KMS-11 (cell line): Measurements from ENCODE around the gene PLPP1.
"Not testable (repeated sequence)": the region's sequence is repeated elsewhere in the genome, so short reads cannot be mapped to it uniquely, and the experiment has no call there.

Experiments used
- H2AFZ ChIP-seq: fragments of 200-600 bp; sonication (generic); 2 replicates; pipeline ENCODE4 v1.6.1; 2016; ENCODE audit warnings: antibody characterized with exemption, mixed run types, low read depth
- H3K27ac ChIP-seq: fragments of 200-600 bp; sonication (generic); 2 replicates; pipeline ENCODE4 v1.6.1; 2016; ENCODE audit warnings: mild to moderate bottlenecking, mixed run types
- H3K27me3 ChIP-seq: fragments of 200-600 bp; sonication (generic); 2 replicates; pipeline ENCODE4 v1.6.1; 2017; ENCODE audit warnings: mild to moderate bottlenecking, low read depth, mixed run types, moderate library complexity; ENCODE audit not compliant: insufficient read depth
- H3K36me3 ChIP-seq: fragments of 200-600 bp; sonication (generic); 2 replicates; pipeline ENCODE4 v1.6.1; 2017; ENCODE audit warnings: mild to moderate bottlenecking, mixed run types; ENCODE audit not compliant: insufficient read depth
- H3K4me1 ChIP-seq: fragments of 200-600 bp; sonication (generic); 2 replicates; pipeline ENCODE4 v1.6.1; 2016; ENCODE audit warnings: mild to moderate bottlenecking, low read depth, mixed run types; ENCODE audit not compliant: poor library complexity, severe bottlenecking
- H3K4me2 ChIP-seq: fragments of 200-600 bp; sonication (generic); 2 replicates; pipeline ENCODE4 v1.7.0; 2016; ENCODE audit warnings: mild to moderate bottlenecking, mixed run types
- H3K4me3 ChIP-seq: fragments of 200-600 bp; sonication (generic); IDR thresholded peaks from 2 replicates; pipeline ENCODE4 v1.6.1; 2017; ENCODE audit warnings: low read depth, low read length, mixed read lengths; ENCODE audit not compliant: insufficient read depth
- H3K79me2 ChIP-seq: fragments of 200-600 bp; sonication (generic); 2 replicates; pipeline ENCODE4 v1.6.1; 2016; ENCODE audit warnings: low read depth, mixed run types; ENCODE audit not compliant: insufficient read depth
- H3K9ac ChIP-seq: fragments of 200-600 bp; sonication (generic); 2 replicates; pipeline ENCODE4 v1.6.1; 2016; ENCODE audit warnings: mild to moderate bottlenecking, mixed run types
- H4K20me1 ChIP-seq: fragments of 200-600 bp; sonication (generic); 2 replicates; pipeline ENCODE4 v1.6.1; 2016; ENCODE audit warnings: mild to moderate bottlenecking, mixed run types; ENCODE audit not compliant: insufficient read depth
- CTCF ChIP-seq: fragments of 200-600 bp; sonication (generic); conservative IDR thresholded peaks from 2 replicates; pipeline ENCODE4 v1.6.1; 2017; ENCODE audit warnings: low read depth, mild to moderate bottlenecking, antibody characterized with exemption, low read length, moderate library complexity, mixed read lengths

Gene PLPP1

GRCh38 chr5:55540024-55540423 lies 5.3 kb upstream of the PLPP1 start:
- no peak overlapping the region for H3K4me3 ChIP-seq
- no peaks in the 10 kb centered on the region for H4K20me1 ChIP-seq
- H3K27me3 ChIP-seq = no peaks in the 10 kb centered on the region
- peaks cover 41% of the 10 kb centered on the region for H3K4me1 ChIP-seq
- no peaks in the 10 kb centered on the region for H3K36me3 ChIP-seq
- no peaks in the 10 kb centered on the region for H3K79me2 ChIP-seq
- H3K4me2 ChIP-seq = no peak overlapping the region
- no peak for TF ChIP-seq CTCF
- no peak overlapping the region for H2AFZ ChIP-seq
- no peak overlapping the region for H3K27ac ChIP-seq
- H3K9ac ChIP-seq = no peak overlapping the region

GRCh38 chr5:55538661-55539060 lies 3.9 kb upstream of the PLPP1 start:
- H3K4me3 ChIP-seq = no peak overlapping the region
- no peaks in the 10 kb centered on the region for H3K27me3 ChIP-seq
- no peak for TF ChIP-seq CTCF
- peak overlapping the region; percentile 4; the same call in 1 of the 2 replicates for H3K27ac ChIP-seq
- peak overlapping the region; percentile 35; the same call in 1 of the 2 replicates for H2AFZ ChIP-seq
- H3K4me2 ChIP-seq = peak overlapping the region; percentile 36
- H3K79me2 ChIP-seq = 0 out of 2 replicates have a peak, but pooled peaks cover 2% of the 10 kb centered on the region
- H3K4me1 ChIP-seq = peaks cover 41% of the 10 kb centered on the region
- H3K36me3 ChIP-seq = no peaks in the 10 kb centered on the region
- H4K20me1 ChIP-seq = no peaks in the 10 kb centered on the region
- no peak overlapping the region for H3K9ac ChIP-seq

- peaks cover 54% of the 10 kb centered on the region for H3K4me1 ChIP-seq
- H4K20me1 ChIP-seq, H3K36me3 ChIP-seq, H3K4me3 ChIP-seq, H3K27ac ChIP-seq, H3K27me3 ChIP-seq, H2AFZ ChIP-seq, H3K4me2 ChIP-seq, H3K9ac ChIP-seq: not testable (repeated sequence)
- peaks cover 15% of the 10 kb centered on the region; the same call in 1 of the 2 replicates for H3K79me2 ChIP-seq
These were observed 2.6 kb upstream of the PLPP1 start for GRCh38 chr5:55537315-55537714.

GRCh38 chr5:55535199-55535905 lies 588 bp upstream of the PLPP1 start:
- H3K4me3 ChIP-seq = peak overlapping the region; percentile 30
- H3K4me1 ChIP-seq = peaks cover 47% of the 10 kb centered on the region
- no peaks in the 10 kb centered on the region for H3K36me3 ChIP-seq
- no peaks in the 10 kb centered on the region for H4K20me1 ChIP-seq
- H3K27me3 ChIP-seq = no peaks in the 10 kb centered on the region
- H2AFZ ChIP-seq = peak overlapping the region; percentile 85
- peak overlapping the region; percentile 70; the same call in 1 of the 2 replicates for H3K9ac ChIP-seq
- no peak for TF ChIP-seq CTCF
- H3K4me2 ChIP-seq = peak overlapping the region; percentile 44
- H3K79me2 ChIP-seq = peaks cover 27% of the 10 kb centered on the region; the same call in 1 of the 2 replicates
- peak overlapping the region; percentile 61; the same call in 1 of the 2 replicates for H3K27ac ChIP-seq
